CD4-positive, alpha-beta T cell treated with Interleukin-12 subunit alpha and Interleukin-12 subunit beta, for 1 hour (primary cell): ENCODE results near the gene FRMPD2.
"Not testable (repeated sequence)": the region's sequence is repeated elsewhere in the genome, so short reads cannot be mapped to it uniquely, and the experiment has no call there.

Experiments
- DNase-seq: peaks from one replicate; pipeline ENCODE4 v3.0.0-alpha.2; 2020

Gene FRMPD2

DNA sequence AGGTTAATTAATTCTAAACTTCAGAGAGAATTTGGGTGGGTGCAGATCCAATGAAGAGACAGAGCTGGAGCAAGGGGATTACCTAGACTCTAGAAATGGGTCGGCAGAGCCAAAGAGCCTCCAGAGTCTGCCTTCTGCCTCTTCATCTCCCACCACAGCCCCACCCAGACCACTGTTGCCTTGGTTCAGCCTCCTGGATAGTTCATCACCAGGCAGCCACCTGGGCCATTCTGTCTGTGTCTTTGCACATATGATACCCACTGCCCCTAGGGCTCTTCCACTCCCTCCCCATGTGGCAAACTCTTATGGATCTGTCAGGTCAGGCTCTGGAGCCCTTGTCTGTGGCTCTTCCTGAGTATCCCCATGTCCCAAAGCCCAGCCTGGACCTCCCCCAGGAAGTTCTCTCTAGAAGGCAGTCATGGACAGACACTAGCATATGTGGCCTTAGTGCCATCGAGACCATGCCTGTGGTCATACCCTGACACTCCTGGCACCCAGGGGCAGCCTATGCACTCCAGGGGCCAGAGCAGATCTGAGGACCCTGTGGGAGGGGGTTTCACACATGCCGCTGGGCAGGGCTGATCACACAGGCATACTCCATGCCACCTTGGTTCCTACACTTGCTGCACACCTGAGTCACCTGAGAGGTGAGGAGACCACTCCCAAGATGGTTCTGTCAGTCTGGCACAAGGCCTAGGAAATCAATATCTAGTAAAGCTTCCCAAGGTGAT, 41.6 kb downstream of the FRMPD2 start:
- no peak for DNase-seq

DNA sequence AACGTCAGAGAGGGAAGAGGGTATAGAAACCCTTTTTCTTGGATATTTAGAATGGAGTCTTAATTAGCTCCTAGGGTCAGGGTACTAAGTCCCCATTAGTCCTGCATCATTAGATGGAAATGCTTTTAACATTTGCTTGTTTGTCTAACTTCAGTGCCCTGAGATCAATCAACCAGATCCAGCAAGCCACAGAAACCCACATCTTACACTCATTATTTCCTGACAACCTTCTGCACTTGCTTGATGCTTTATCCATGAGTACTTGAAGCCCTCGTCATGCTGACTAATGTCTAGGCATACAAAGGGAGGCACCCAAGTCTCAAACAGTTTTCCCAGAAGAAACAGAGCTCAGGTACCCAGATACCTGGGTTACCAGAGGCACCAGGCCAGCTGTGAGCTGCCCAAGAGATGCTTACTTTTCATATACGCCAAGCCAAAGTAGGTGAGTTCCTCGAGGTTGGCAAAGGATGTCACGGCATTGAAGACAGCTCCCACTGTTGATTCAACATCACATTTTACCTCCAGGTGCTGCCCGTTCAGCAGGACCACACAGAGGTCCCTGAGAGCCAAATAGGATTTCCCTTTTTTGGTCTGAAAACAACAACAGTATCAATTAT, 42.7 kb downstream of the FRMPD2 start:
- DNase-seq = no peak

DNA sequence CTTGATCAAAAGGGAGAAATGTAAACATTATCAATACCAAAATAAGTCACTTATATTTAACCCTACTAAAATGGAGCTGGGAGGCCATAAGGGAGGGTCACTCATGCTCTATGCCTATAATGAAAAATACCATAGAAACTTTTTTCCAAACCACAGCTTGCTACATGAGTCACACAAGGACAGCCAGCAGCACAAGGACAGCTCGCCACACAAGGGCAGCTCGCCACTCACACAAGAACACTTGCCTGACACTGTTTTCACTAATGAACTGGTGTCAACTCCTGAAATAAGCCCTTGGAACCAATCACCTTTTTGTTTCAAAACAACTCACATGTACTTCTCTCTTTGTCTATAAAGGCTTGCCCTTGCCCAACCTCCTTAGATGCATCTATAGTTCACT, 43.3 kb downstream of the FRMPD2 start:
- no peak for DNase-seq

DNA sequence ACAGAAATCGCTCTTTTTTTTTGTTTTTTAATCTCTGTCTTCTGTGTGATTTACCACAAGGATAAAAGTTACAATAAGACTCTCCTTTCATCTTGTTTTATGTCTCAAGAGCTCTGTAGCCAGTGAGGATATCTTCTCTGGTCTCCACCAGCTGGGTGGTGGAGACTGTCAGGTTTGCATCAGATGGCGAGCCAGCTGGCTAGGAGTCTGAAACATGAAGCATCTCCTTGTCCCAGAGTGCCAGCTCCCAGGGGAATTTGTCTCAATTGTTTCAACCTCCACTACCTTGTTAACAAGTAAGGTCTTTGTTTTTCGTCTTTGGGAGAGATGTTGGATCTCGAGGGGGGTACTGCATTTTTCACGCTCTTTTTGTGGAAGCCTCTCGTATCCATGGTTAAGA, 47.3 kb downstream of the FRMPD2 start:
- no peak for DNase-seq

DNA sequence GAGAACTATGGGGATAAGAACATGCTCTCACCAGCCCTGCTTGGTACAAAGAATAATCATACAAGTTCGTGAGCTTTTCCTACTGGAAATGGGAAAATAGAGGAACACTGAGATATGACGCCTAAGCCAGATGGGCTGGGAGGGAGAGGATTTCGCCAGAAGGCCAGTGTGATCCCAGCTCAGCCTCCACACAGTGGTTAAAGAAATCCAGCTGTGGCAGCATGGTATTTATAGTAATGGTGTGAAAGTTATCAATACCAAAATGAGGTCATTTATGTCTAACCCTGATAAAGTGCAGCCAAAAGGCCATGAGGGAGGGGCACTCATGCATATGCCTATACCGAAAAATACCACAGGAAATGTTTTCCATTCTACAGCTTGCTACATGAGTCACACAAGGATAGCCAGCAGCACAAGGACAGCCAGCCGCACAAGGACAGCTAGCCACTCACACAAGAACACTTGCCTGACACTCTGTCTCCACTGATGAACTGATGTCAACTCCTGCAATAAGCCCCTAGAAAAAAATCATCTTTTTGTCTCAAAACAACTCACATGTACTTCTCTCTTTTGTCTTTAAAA, 49.4 kb downstream of the FRMPD2 start:
- DNase-seq = no peak

DNA sequence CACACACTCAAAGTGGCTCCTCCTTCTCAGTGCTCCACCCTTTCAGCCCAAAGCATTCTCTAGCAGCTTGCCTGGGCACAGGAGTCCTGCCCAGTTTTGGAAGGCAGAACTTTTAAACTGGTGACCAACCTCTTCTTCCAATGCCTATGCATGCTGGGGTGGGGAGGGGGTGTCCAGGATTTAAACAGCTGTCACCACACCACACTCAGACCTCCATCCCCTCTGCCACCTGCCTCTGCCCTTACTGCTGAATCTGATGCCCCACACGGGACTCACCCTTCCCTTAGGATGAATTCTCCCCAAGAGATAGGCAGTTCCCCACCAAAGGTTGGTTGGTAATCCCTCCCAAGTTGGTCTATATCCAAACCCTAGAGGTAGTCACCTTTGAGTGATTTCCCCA, 50.2 kb downstream of the FRMPD2 start:
- DNase-seq = no peak

DNA sequence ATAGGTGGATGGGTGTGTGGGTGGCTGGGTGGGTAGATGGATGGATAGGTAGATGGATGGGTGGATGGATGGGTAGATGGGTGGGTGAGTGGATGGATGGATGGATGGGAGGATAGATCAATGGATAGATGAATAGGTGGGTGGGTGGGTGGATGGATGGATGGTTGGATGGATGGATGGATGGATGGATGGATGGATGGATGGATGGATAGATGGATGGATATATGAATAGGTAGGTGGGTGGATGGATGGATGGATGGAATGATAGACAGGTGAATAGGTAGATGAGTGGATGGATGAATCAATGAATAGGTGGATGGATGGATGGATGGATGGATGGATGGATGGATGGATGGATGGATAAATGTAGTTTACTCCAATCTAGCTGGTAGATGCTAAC, 52.7 kb downstream of the FRMPD2 start:
- DNase-seq = no peak

DNA sequence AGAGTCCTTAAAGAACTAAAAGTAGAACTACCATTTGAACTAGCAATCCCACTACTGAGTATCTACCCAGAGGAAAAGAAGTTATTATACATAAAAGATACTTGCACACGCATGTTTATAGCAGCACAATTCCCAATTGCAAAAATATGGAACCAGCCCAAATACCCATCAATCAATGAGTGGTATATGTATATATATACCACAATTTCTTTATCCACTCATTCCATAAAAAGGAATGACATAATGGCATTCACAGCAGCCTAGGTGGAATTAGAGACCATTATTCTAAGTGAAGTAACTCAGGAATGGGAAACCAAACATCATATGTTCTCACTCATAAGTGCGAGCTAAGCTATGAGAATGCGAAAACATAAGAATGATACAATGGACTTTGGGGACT, 53.5 kb downstream of the FRMPD2 start:
- not testable (repeated sequence) for DNase-seq

DNA sequence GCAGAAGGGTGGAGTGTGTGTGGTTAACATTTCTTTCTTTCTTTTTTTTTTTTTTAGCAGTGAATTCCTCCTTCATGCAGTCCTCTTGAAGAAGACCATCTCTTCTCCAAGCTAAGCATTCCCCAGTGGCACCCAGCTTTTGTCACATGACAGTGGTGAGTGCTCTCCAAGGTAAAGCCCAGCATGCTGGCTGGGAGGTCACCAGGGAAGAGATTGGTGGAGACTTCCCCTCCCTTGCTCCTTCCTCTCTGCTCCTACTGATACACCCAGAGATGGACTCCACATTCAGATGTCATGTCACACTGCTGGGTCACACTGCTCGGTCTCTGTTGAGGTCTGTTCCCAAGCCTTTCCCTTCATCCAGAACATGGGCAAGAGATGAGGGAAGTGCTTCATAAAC, 55.3 kb downstream of the FRMPD2 start:
- no peak for DNase-seq

DNA sequence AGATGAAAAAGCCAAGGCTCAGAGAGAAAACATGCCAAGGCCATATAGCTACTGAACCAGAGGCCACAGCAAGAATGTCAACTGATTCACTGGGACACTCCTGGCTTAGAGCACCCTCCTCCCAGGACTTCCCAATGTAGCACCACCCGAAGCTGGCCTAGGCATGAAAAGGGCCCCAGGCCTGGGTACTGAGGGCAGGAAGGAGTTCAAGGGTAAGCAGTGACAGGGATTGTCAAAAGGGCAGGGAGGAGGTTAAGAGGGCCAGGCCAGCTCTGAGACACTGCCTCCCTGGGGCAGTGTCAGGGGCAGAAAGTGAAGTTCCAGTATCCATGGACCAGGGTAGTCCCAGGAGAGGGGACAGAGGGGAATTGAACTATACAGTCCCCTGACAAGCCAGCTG, 57.8 kb downstream of the FRMPD2 start:
- DNase-seq = no peak

DNA sequence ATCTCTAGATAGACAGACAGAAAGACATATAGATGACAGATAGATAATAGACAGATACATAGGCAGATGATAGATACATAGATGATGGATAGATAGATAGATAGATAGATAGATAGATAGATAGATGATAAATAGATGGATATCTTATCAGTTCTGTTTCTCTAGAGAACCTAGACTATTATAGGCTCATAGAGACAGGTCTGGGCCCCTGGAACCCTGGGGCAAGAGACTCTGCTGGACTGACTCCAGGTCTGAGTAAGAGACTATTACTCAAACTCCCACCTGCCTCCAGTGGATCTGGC, 58.3 kb downstream of the FRMPD2 start:
- no peak for DNase-seq

DNA sequence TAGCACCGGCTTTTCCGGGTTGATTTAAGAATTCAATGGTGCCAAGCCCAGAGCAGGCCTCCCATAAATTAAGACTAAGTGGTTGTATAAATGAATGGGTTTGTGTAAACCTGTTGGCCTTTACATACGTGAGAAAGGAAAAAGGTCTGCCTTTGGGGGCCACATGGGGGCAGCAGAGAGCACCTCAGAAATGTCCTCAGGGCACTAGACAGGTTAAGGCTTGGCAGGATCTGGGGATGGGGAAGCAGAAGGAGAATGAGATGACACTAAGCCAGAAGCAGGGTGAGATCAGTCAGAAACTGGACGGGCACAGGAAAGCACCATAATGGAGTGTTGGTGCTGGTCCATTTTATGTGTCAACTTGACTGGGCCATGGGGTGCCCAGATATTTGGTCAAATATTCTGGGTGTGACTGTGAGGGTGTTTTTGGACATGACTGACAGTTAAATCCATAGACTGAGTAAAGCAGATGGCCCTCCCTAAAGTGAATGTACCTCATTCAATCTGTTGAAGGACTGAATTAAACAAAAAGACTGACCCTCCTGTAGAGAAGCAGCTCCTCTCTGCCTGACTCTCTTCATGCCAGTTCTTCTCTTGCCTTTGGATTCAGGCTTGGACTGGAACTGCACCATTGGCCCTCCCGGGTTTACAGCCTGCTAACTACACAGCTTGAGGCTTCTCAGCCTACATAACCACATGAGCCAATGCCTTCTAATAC, 58.9 kb downstream of the FRMPD2 start:
- DNase-seq = peak; percentile 11

DNA sequence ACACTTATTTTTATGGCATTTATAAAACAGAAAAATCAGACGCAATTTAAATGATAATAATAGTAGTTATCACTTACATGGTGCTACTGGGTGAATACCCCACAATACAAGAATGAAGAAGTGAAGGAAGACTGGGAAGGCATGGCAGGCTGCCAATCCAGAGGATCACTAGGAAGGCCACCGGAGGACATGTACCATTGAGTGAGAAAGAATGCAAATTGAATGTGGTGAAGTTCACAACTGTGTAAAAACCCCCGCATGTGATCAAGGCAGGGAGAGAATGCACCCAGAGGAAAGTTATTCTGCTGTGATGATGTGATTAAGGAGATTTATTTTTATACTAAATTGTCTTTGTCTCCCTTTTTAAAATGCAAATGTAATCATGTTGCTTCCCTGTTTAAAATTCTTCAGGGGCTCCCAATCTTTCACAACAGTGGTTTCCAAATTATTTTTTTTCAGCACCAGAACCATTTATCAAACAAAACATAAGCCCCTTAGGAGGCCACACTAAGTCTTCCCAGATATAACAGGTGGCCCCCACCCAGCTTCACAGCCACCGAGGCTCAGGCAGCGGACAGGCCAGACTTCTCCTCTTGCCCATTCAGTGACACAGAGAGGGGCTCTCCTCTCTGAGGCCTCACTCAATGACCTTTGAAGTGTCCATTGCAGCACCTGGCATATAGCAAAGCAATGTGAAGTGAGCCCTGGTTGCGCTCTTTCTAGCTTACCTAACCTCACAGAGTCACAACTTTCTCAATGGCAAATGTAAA, 59.6 kb downstream of the FRMPD2 start:
- no peak for DNase-seq

DNA sequence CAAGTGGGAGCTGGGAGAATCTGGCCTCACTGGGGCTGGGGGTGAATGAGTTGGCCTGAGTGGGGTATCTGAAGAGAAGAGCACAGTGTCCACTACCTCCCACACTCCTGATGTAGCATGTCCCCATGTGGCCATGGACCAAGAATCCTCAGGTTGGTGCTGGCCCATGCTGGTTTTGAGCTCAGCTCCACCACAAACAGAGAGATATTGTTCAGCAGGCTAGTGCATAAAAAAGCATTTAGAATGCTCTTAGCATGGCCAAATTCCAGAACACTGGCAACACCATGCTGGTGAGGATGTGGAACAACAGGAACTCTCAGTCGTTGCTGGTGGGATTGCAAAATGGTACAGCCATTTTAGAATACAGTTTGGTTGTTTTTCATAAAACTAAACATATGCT, 61.4 kb downstream of the FRMPD2 start:
- no peak for DNase-seq

DNA sequence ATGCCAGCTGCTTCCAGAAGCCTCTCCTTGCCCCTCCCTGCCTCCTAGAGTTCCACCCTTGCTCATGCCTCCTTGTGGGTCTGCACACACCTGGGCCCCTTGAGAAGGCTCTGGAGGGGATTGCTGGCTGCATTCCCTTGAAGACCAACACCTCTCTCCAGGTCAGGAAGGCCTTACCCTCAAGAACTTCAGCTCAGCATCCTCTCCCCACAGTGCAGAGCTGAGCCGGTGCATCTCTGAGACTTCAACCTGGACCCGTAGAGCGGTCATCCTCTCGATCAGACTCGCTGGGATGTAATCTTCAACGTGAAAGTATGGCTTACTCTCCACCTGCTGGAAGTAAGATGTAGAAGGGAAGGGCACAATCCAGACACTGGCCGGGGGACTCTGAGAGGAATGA, 62.7 kb downstream of the FRMPD2 start:
- DNase-seq = no peak

DNA sequence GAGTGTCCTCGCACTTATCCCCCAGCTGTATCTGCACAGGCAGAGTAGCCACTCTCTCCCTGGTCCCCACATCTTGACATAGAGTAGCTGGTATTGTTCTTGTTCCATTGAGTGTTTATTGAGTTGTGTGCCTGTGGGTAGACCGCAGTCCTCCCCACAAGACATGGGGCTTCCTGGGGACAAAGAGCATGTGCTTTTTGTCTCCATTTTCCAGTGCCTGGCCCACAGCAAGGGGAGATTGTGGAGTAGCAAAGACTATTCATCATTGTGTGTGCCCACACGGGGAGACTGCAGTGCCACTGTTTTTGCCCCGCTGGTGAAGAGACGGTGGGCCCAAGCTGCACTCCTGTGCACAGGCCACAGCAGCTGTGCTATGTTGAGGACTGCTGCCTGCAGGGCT, 63.5 kb downstream of the FRMPD2 start:
- DNase-seq = no peak

DNA sequence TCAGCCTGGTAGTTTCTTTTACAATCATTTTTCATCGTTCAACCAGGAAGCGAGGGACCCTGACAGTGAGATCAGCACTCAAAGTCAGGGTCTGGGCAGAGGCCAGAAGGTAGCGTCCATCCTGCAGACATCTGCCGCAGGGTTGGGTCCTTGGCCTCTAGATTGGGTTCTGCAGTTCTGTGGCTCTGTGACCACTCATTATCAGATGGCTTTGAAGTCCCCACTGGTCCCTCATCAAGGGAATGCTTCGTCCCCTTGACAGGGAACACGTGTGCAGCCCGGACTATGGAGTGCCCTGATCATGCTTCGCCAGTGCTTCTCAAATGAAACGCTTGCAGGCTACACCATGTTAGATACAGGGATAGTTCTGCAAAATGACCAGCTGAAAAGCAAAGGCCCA, 64.1 kb downstream of the FRMPD2 start:
- DNase-seq = no peak

DNA sequence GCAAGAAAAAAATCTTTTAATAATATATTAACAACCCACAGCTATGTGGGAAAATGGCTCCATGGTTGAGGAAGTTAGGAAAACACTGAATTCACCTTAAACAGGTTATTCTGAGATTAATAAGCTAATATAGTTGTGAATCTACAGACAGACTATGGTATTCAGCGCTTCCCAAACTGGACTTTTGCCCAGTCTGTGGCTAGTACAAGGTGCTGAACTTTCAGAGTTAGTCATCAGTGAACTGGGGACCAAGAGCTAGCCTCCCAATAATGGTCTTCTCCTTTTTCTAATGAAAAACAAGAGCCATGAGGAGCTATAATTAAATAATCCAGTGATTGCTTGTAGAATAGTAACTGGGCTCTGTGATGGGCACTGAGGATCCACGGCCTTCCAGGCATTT, 65.3 kb downstream of the FRMPD2 start:
- DNase-seq = no peak

DNA sequence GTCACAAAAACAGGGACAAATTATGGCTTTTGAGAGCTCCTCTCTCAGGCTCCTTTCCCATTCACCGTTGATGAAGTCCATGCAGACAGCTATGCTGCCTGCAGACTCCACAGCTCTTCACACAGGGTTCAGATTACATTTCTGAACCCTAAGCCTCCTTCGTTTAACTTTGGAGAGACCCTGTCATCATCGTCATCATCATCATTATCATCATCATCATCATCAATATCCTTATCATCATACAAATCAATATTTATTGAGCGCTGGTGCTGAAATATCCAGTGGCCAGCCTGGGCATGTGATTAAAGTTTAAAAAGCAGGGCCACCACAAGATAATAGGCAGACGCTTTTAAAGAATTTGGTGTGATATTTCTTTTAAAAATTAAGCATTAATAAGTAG, 66.6 kb downstream of the FRMPD2 start:
- DNase-seq = no peak

DNA sequence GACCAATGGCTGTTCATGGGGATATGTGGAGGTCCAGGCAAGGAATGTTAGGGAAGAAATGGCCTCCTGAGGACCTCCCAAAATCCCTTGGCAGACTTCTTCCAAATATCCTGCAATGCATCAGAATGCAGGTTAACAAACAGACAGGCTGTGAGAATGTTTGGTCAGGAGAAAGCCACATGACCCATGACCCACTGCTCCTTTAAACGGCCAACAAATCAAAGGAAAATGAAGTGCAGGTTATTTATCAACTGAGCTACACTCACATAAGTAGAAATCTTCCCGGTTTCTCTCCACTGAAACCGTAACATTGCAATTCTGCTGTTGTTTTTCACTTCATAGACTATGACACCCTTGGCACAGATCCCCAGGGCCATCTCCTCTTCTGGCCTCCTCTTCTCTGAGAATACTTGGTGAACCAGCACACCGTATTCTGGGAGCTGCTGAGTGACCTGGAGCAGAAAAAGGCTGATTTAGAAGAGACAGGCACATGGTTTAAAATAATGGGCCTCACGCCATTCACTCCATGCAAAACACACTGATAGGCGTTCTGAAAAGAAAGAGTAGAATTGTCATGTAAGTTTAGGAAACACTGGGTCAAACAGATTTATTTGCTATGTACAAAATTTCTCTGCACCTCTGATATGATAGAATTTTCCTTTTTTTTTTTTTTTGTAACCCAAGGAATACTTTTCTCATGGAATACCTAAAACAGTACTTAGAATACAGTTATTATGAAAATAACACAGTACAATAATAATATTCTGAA, 67.8 kb downstream of the FRMPD2 start:
- DNase-seq = no peak

DNA sequence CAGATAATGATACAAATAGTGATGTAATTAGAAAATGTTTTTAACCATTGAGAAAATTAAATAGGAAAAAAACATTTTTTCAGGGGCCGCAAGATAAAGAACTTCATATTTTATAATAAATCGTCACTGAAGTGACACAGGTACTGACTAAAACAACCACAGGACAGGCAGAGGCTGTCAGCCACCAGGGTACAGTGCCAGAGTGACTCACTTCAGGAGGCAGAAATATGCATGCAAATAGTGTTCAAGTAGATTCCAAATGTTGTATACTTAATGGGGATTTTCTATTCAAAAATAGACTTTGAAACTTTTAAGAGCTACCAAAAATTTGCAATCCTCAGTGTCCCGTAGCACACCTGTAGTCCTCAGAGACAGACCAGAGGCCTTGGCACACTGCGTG, 68.6 kb downstream of the FRMPD2 start:
- no peak for DNase-seq

DNA sequence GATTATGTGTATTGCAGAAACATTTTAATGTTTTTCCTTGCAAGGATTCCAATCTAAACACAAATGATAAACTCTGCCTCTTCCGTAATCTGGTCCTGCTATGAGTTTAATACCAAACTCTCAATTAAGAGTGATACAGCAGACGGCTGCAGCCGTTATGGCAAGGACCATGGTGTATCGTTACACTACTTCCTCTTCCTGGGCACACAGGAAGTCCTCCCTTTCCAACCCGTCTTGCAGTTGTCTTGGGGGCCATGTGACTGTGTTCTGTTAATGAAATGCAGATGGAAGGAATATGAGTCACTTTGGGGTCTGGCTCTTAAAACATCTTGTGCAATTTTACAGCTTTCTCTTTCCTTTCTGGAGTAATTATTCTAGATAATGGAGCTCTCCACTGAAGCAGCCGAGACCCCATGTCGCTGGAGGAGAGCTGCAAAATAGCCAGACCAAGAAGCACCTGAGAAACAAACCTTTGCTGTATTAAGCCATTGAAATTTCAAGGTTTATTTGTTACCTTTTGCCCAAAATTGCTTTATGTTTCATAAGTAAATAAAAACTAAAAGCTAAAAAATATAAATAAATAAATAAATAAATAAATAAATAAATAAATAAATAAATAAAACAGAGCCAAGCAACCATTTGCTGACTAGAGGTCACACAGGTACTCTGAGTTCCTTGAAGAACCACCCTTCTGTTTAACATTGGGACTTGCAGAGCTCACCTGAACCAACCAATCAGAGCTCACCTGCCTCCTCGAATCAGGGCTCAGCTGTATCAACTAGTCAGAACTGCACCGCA, 74.7 kb downstream of the FRMPD2 start:
- no peak for DNase-seq
